ENCODE data around the gene TRIM25.

The TRIM25 gene

DNA sequence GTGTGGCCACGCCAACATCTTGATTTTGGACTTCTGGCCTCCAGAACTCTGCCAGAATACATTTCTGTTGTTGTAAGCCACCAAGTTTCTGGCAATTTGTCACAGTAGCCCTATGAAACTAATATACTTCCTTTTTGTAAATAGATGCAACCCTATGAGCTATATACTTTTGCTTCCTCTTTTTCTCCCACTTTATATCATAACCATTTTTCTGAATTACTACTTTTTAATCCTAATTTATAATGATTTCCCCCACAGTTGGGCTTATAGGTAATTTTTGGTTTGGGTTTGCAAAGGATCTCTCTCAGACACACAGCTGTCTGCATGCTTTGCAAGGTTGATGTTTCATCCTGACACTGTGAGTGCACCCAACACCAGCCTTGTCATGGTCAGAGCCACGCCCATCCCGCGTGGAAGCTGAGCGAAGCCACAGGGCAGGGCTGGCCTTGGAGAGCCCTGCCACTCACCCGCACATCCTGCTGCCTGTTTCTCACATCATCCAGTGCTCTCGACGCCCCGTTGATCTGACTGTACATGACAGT is 5.8 kb downstream of the TRIM25 start:
- CTCF ChIA-PET = interaction anchor here (1.2 kb wide), 1 partner anchor 15 kb away, joined by 5 read pairs; no protein-coding TSS in a partner anchor
- peak; percentile 33 to 76 (median 65) for DNase-seq

GRCh38 chr17:56903560-56903959 is 10.3 kb downstream of the TRIM25 start:
- Histone ChIP-seq H3K36me3 (ENCODE audit: control insufficient read depth in 4 of 4, insufficient read depth in 4 of 4, low read length in 3 of 4) (peaks cover 44 to 88% (median 73%) of the 10 kb centered on the region in 4 experiments), H3K27ac (ENCODE audit: insufficient read depth in 1 of 2, low read depth in 1 of 2, low read length in 2 of 2, poor library complexity in 1 of 2, severe bottlenecking in 2 of 2) (no peak overlapping the region), H3K4me1 (ENCODE audit: control extremely low read depth in 1 of 4, control insufficient read depth in 4 of 4, insufficient read depth in 4 of 4, low read length in 3 of 4) (peaks cover 3 to 13% (median 8%) of the 10 kb centered on the region in 4 experiments), H3K27me3 (replicated peaks in 2 of 5; ENCODE audit: control insufficient read depth in 4 of 5, insufficient read depth in 5 of 5, low read length in 4 of 5) (no peaks in the 10 kb centered on the region), H3K4me3 (ENCODE audit: control insufficient read depth in 1 of 7, extremely low read depth in 1 of 7, insufficient read depth in 4 of 7, low read depth in 2 of 7, low read length in 6 of 7) (no peak overlapping the region), H3K9me3 (ENCODE audit: control extremely low read depth in 1 of 5, control insufficient read depth in 4 of 5, insufficient read depth in 2 of 5, low read depth in 1 of 5, low read length in 4 of 5) (peaks cover 0 to 6% (median 0%) of the 10 kb centered on the region in 5 experiments)
- ChIA-PET POLR2A (interaction anchor here (1.5 kb wide), 1 partner anchor 8 kb away, joined by 3 read pairs; no protein-coding TSS in a partner anchor), CTCF (interaction anchor here (3.0 kb wide), 1 partner anchor 11 kb away, joined by 24 read pairs; no protein-coding TSS in a partner anchor)
- 100% methylated on average over 4 of the region's 5 CpGs for WGBS (ENCODE audit: insufficient coverage)
- no peak for DNase-seq

More for the DNA sequence above, 5.8 kb downstream of the TRIM25 start:
- Histone ChIP-seq H3K4me3 (ENCODE audit: control insufficient read depth in 1 of 7, extremely low read depth in 1 of 7, insufficient read depth in 4 of 7, low read depth in 2 of 7, low read length in 6 of 7) (peak overlapping the region in 1 of 7 experiments; percentile 20), H3K27me3 (replicated peaks in 2 of 5; ENCODE audit: control insufficient read depth in 4 of 5, insufficient read depth in 5 of 5, low read length in 4 of 5) (no peaks in the 10 kb centered on the region), H3K9me3 (ENCODE audit: control extremely low read depth in 1 of 5, control insufficient read depth in 4 of 5, insufficient read depth in 2 of 5, low read depth in 1 of 5, low read length in 4 of 5) (peaks cover 0 to 6% (median 0%) of the 10 kb centered on the region in 5 experiments), H3K4me1 (ENCODE audit: control extremely low read depth in 1 of 4, control insufficient read depth in 4 of 4, insufficient read depth in 4 of 4, low read length in 3 of 4) (peaks cover 20 to 49% (median 44%) of the 10 kb centered on the region in 4 experiments), H3K27ac (ENCODE audit: insufficient read depth in 1 of 2, low read depth in 1 of 2, low read length in 2 of 2, poor library complexity in 1 of 2, severe bottlenecking in 2 of 2) (peak overlapping the region in 1 of 2 experiments; percentile 55), H3K36me3 (ENCODE audit: control insufficient read depth in 4 of 4, insufficient read depth in 4 of 4, low read length in 3 of 4) (peaks cover 22 to 61% (median 40%) of the 10 kb centered on the region in 4 experiments)
- WGBS (ENCODE audit: insufficient coverage) = 24% methylated on average over 5 of the region's 9 CpGs
- POLR2A ChIA-PET = no interaction called here

DNA sequence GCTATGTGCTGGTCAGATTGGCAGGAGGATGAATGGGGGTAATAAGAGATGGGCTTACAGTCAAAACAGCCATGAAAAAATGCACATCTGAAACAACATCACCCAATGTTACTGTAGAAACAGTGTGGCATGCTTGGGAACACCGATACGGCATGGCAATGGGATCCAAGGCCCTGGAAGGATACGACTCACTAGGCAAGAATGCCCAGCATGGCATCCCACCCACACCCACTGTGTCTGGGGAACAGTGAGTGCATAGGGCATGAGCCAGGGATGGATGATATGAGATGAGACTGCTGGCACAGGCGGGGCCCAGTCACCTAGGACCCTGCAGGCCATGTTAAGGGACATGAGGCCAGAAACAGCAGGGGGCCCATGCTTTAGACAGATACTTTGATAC is 11.5 kb downstream of the TRIM25 start:
- H3K4me1 ChIP-seq (ENCODE audit: control extremely low read depth in 1 of 4, control insufficient read depth in 4 of 4, insufficient read depth in 4 of 4, low read length in 3 of 4) = peaks cover 0 to 1% (median 0%) of the 10 kb centered on the region in 4 experiments
- 96% methylated on average over 4 of the region's 4 CpGs for WGBS (ENCODE audit: insufficient coverage)
- no peak for DNase-seq
- no peak overlapping the region for H3K27ac ChIP-seq (ENCODE audit: insufficient read depth in 1 of 2, low read depth in 1 of 2, low read length in 2 of 2, poor library complexity in 1 of 2, severe bottlenecking in 2 of 2)
- CTCF ChIA-PET = no interaction called here
- POLR2A ChIA-PET = interaction anchor here (1.5 kb wide), 1 partner anchor 9 kb away, joined by 3 read pairs; no protein-coding TSS in a partner anchor
- peaks cover 42 to 95% (median 77%) of the 10 kb centered on the region in 4 experiments for H3K36me3 ChIP-seq (ENCODE audit: control insufficient read depth in 4 of 4, insufficient read depth in 4 of 4, low read length in 3 of 4)
- no peaks in the 10 kb centered on the region for H3K27me3 ChIP-seq (replicated peaks in 2 of 5; ENCODE audit: control insufficient read depth in 4 of 5, insufficient read depth in 5 of 5, low read length in 4 of 5)
- no peak overlapping the region for H3K4me3 ChIP-seq (ENCODE audit: control insufficient read depth in 1 of 7, extremely low read depth in 1 of 7, insufficient read depth in 4 of 7, low read depth in 2 of 7, low read length in 6 of 7)
- H3K9me3 ChIP-seq (ENCODE audit: control extremely low read depth in 1 of 5, control insufficient read depth in 4 of 5, insufficient read depth in 2 of 5, low read depth in 1 of 5, low read length in 4 of 5) = peaks cover 0 to 6% (median 0%) of the 10 kb centered on the region in 5 experiments

DNA sequence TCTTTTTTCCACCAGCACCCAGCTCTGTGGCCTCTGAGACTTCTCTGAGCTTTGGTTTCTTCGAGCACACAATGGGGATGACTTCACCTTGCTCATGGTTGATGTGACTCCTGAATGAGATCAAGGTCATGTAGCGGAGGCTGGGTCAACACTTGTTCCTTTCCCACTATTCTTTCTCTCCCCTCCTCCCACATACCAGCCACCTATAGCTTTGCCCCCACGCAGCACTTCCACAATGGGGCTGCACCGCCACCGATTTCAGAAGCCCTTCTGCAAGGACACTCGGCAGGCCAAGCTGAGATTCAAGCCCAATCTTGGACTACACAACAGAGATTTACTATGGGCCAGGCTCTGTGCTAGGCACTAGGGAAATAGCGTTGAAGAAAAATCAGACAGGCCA is 14.4 kb downstream of the TRIM25 start:
- ChIA-PET POLR2A (no interaction called here), CTCF (no interaction called here)
- Histone ChIP-seq H3K27ac (ENCODE audit: insufficient read depth in 1 of 2, low read depth in 1 of 2, low read length in 2 of 2, poor library complexity in 1 of 2, severe bottlenecking in 2 of 2) (no peak overlapping the region), H3K4me3 (ENCODE audit: control insufficient read depth in 1 of 7, extremely low read depth in 1 of 7, insufficient read depth in 4 of 7, low read depth in 2 of 7, low read length in 6 of 7) (no peak overlapping the region), H3K4me1 (ENCODE audit: control extremely low read depth in 1 of 4, control insufficient read depth in 4 of 4, insufficient read depth in 4 of 4, low read length in 3 of 4) (no peaks in the 10 kb centered on the region), H3K27me3 (replicated peaks in 2 of 5; ENCODE audit: control insufficient read depth in 4 of 5, insufficient read depth in 5 of 5, low read length in 4 of 5) (no peaks in the 10 kb centered on the region), H3K36me3 (ENCODE audit: control insufficient read depth in 4 of 4, insufficient read depth in 4 of 4, low read length in 3 of 4) (peaks cover 24 to 92% (median 83%) of the 10 kb centered on the region in 4 experiments), H3K9me3 (ENCODE audit: control extremely low read depth in 1 of 5, control insufficient read depth in 4 of 5, insufficient read depth in 2 of 5, low read depth in 1 of 5, low read length in 4 of 5) (peaks cover 0 to 6% (median 0%) of the 10 kb centered on the region in 5 experiments)
- no peak for DNase-seq
- WGBS (ENCODE audit: insufficient coverage) = 100% methylated on average over 6 of the region's 7 CpGs

DNA sequence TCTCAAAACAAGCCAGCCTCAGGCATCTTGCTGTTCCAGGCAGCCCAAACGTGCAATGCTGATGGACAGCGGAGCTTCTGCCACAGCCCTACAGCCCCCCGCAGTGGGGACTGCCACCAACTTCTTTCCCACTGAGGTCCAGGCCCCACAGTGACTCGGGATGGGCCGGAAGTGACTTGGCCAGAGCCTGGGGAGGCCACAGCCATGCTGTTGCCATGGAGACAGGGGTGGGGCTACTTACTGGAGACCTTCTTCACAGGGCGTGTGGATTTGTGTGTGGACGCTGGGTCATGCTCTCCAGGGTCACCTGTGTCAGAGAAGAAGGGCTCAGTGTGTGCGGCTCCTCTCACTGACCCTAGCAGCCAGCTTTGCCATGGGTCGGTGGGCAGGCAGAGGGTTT is 15.0 kb downstream of the TRIM25 start:
- whole genome bisulfite sequencing (ENCODE audit: insufficient coverage) = 87% methylated on average over 9 of the region's 9 CpGs
- Histone ChIP-seq H3K4me1 (ENCODE audit: control extremely low read depth in 1 of 4, control insufficient read depth in 4 of 4, insufficient read depth in 4 of 4, low read length in 3 of 4) (no peaks in the 10 kb centered on the region), H3K4me3 (ENCODE audit: control insufficient read depth in 1 of 7, extremely low read depth in 1 of 7, insufficient read depth in 4 of 7, low read depth in 2 of 7, low read length in 6 of 7) (no peak overlapping the region), H3K27me3 (replicated peaks in 2 of 5; ENCODE audit: control insufficient read depth in 4 of 5, insufficient read depth in 5 of 5, low read length in 4 of 5) (no peaks in the 10 kb centered on the region), H3K36me3 (ENCODE audit: control insufficient read depth in 4 of 4, insufficient read depth in 4 of 4, low read length in 3 of 4) (peaks cover 20 to 90% (median 80%) of the 10 kb centered on the region in 4 experiments), H3K27ac (ENCODE audit: insufficient read depth in 1 of 2, low read depth in 1 of 2, low read length in 2 of 2, poor library complexity in 1 of 2, severe bottlenecking in 2 of 2) (peak overlapping the region in 1 of 2 experiments; percentile 18), H3K9me3 (ENCODE audit: control extremely low read depth in 1 of 5, control insufficient read depth in 4 of 5, insufficient read depth in 2 of 5, low read depth in 1 of 5, low read length in 4 of 5) (peaks cover 0 to 2% (median 0%) of the 10 kb centered on the region in 5 experiments)
- DNase-seq = no peak
- POLR2A ChIA-PET = no interaction called here
- CTCF ChIA-PET = interaction anchor here (1.7 kb wide), 2 partner anchors 8 to 11 kb away, joined by 4 to 7 read pairs; no protein-coding TSS in a partner anchor

- no peaks in the 10 kb centered on the region for H3K4me1 ChIP-seq (ENCODE audit: control extremely low read depth in 1 of 4, control insufficient read depth in 4 of 4, insufficient read depth in 4 of 4, low read length in 3 of 4)
- H3K36me3 ChIP-seq (ENCODE audit: control insufficient read depth in 4 of 4, insufficient read depth in 4 of 4, low read length in 3 of 4) = peaks cover 15 to 90% (median 82%) of the 10 kb centered on the region in 4 experiments
- no peak for DNase-seq
- H3K27ac ChIP-seq (ENCODE audit: insufficient read depth in 1 of 2, low read depth in 1 of 2, low read length in 2 of 2, poor library complexity in 1 of 2, severe bottlenecking in 2 of 2) = no peak overlapping the region
- POLR2A ChIA-PET = no interaction called here
- no peak overlapping the region for H3K4me3 ChIP-seq (ENCODE audit: control insufficient read depth in 1 of 7, extremely low read depth in 1 of 7, insufficient read depth in 4 of 7, low read depth in 2 of 7, low read length in 6 of 7)
- H3K27me3 ChIP-seq (replicated peaks in 2 of 5; ENCODE audit: control insufficient read depth in 4 of 5, insufficient read depth in 5 of 5, low read length in 4 of 5) = no peaks in the 10 kb centered on the region
- CTCF ChIA-PET = interaction anchor here (1.7 kb wide), 2 partner anchors 9 to 10 kb away, joined by 4 to 7 read pairs; no protein-coding TSS in a partner anchor
- WGBS (ENCODE audit: insufficient coverage) = 91% methylated on average over 10 of the region's 14 CpGs
- H3K9me3 ChIP-seq (ENCODE audit: control extremely low read depth in 1 of 5, control insufficient read depth in 4 of 5, insufficient read depth in 2 of 5, low read depth in 1 of 5, low read length in 4 of 5) = no peaks in the 10 kb centered on the region
Observed at GRCh38 chr17:56897646-56898424, 16.0 kb downstream of the TRIM25 start.

All from common myeloid progenitor, CD34-positive (primary cell).